Endothelial cell of umbilical vein (primary cell): ENCODE data around the gene LCN15. TPM values are rescaled to one million over a fixed set of nuclear protein-coding genes. Genes with fewer than 3 reads are reported as not detected.
A peak's percentile ranks its signal among the peaks of the same experiment; 100 is the strongest.

Source experiments
- BruUV-seq: library from RNA; stranded (reverse); fragments of 400-500 nt; replicated peaks from 2 replicates; lab custom pipeline; 2021; lab: Mats Ljungman, UMichigan
- CTCF ChIA-PET: fragments of 300-600, 350-600 bp; sonication (Branson Sonifier 250); formaldehyde crosslinking; loops from one replicate; lab custom pipeline; 2021; ENCODE audit warnings: antibody characterized with exemption, inconsistent platforms; lab: Charles Lee
- POLR2A ChIA-PET: fragments of 300-600, 350-600 bp; sonication (Branson Sonifier 250); formaldehyde crosslinking; loops from one replicate; lab custom pipeline; 2021; ENCODE audit warnings: antibody characterized with exemption, inconsistent platforms; lab: Charles Lee
- DNase-seq: peaks from one replicate; pipeline ENCODE4 v3.0.0-alpha.2; 2011; ENCODE audit warnings: low read depth, low spot score
- FAIRE-seq: peaks from 2 replicates; lab custom pipeline; 2011; peaks lifted over from hg19 to GRCh38; lab: Jason Lieb, UNC
- H2AFZ ChIP-seq: 2 replicates; pipeline ENCODE4 v1.6.0; 2012; ENCODE audit warnings: low read depth, low read length, control low read depth, inconsistent platforms
- H3K27ac ChIP-seq: 2 replicates; pipeline ENCODE4 v1.5.1; 2011; ENCODE audit warnings: low read depth, mild to moderate bottlenecking, control low read depth, low read length, moderate library complexity; ENCODE audit not compliant: insufficient read depth
- H3K27me3 ChIP-seq, 2 experiments: 2 replicates each; pipeline versions ENCODE4 v1.6.0 to v1.6.1; 2011; ENCODE audit warnings: low read length in 2 of 2, mixed read lengths in 1 of 2; ENCODE audit not compliant: control insufficient read depth in 2 of 2, insufficient read depth in 2 of 2
- H3K36me3 ChIP-seq, 2 experiments: 2 replicates in 1 of 2; 3 replicates in 1 of 2; pipeline ENCODE4 v1.5.1; 2011; ENCODE audit warnings: low read length in 2 of 2, mild to moderate bottlenecking in 1 of 2, moderate library complexity in 1 of 2; ENCODE audit not compliant: control insufficient read depth in 2 of 2, insufficient read depth in 2 of 2; ENCODE audit errors: extremely low read depth in 1 of 2
- H3K4me1 ChIP-seq: 3 replicates; pipeline ENCODE4 v1.5.1; 2011; ENCODE audit warnings: mild to moderate bottlenecking, low read length; ENCODE audit not compliant: control insufficient read depth, insufficient read depth; ENCODE audit errors: extremely low read depth
- H3K4me2 ChIP-seq: 2 replicates; pipeline ENCODE4 v1.6.1; 2011; ENCODE audit warnings: low read length, control low read depth, mixed read lengths; ENCODE audit not compliant: insufficient read depth
- H3K4me3 ChIP-seq, 3 experiments: fragments of 200-600 bp in 1 of 3; sonication (generic), shearing (Covaris generic) in 1 of 3; replicated peaks in 1 of 3; 2 replicates each; pipeline ENCODE4 v1.5.1; 2011 to 2016; ENCODE audit warnings: control low read depth in 3 of 3, low read length in 3 of 3, mild to moderate bottlenecking in 2 of 3, inconsistent platforms in 1 of 3, low read depth in 1 of 3, moderate library complexity in 1 of 3; ENCODE audit not compliant: insufficient read depth in 1 of 3
- H3K79me2 ChIP-seq: 2 replicates; pipeline ENCODE4 v1.6.0; 2012; ENCODE audit warnings: low read length, inconsistent platforms; ENCODE audit not compliant: control insufficient read depth, insufficient read depth
- H3K9ac ChIP-seq: replicated peaks from 2 replicates; pipeline ENCODE3; 2011; ENCODE audit warnings: low read length, control low read depth; ENCODE audit not compliant: insufficient read depth; ENCODE audit errors: extremely low read depth
- H3K9me1 ChIP-seq: replicated peaks from 3 replicates; pipeline ENCODE4 v1.6.0; 2011; ENCODE audit warnings: mild to moderate bottlenecking, low read length; ENCODE audit not compliant: control insufficient read depth, insufficient read depth; ENCODE audit errors: extremely low read depth
- H3K9me3 ChIP-seq: replicated peaks from 2 replicates; pipeline ENCODE4 v1.5.1; 2012; ENCODE audit warnings: low read length, inconsistent platforms; ENCODE audit not compliant: control insufficient read depth, insufficient read depth
- H4K20me1 ChIP-seq: replicated peaks from 2 replicates; pipeline ENCODE3; 2011; ENCODE audit warnings: mild to moderate bottlenecking, low read length; ENCODE audit not compliant: control insufficient read depth, insufficient read depth; ENCODE audit errors: extremely low read depth
- dilution Hi-C: fragments of 300-500 bp; cut with MboI; formaldehyde crosslinking; loops from one replicate; pipeline ENCODE4 v1.15.0; 2019; ENCODE audit warnings: low sequenced_read_pairs; ENCODE audit not compliant: extremely low pct_ligation_motif_present
- intact Hi-C: fragments of 100-400 bp; cut with micrococcal nuclease; formaldehyde crosslinking; loops from one replicate; pipeline ENCODE4 v1.10.0; 2022
- polyA plus RNA-seq, 4 experiments: library from polyadenylated mRNA; depleted of rRNA in 3 of 4; stranded (reverse) in 3 of 4; unstranded in 1 of 4; fragments of >200 nt; gene quantifications; 2 replicates each; pipeline versions ENCODE4 v1.2.1 to v1.2.3, GENCODE V29; 2011 to 2012; ENCODE audit warnings: missing spikeins in 1 of 4
- total RNA-seq: library from RNA; stranded (reverse); gene quantifications from 2 replicates; pipeline ENCODE4 v1.2.3, GENCODE V29; 2021
- TF ChIP-seq, protein P1 (sequence below), 2 donors: IDR thresholded peaks; 1 replicate in 1 of 2; 2 replicates in 1 of 2; pipeline ENCODE4 v1.5.1; 2011; ENCODE audit warnings: low read length in 2 of 2, mild to moderate bottlenecking in 2 of 2, moderate library complexity in 2 of 2, control low read depth in 1 of 2, inconsistent platforms in 1 of 2, low read depth in 1 of 2; ENCODE audit not compliant: insufficient read depth in 1 of 2; ENCODE audit errors: extremely low read depth in 1 of 2

Gene LCN15
- total and polyA plus RNA-seq, 2 donors (not counting 3 experiments of a cell fraction or from before 2014, with no cell fraction given): not detected

DNA sequence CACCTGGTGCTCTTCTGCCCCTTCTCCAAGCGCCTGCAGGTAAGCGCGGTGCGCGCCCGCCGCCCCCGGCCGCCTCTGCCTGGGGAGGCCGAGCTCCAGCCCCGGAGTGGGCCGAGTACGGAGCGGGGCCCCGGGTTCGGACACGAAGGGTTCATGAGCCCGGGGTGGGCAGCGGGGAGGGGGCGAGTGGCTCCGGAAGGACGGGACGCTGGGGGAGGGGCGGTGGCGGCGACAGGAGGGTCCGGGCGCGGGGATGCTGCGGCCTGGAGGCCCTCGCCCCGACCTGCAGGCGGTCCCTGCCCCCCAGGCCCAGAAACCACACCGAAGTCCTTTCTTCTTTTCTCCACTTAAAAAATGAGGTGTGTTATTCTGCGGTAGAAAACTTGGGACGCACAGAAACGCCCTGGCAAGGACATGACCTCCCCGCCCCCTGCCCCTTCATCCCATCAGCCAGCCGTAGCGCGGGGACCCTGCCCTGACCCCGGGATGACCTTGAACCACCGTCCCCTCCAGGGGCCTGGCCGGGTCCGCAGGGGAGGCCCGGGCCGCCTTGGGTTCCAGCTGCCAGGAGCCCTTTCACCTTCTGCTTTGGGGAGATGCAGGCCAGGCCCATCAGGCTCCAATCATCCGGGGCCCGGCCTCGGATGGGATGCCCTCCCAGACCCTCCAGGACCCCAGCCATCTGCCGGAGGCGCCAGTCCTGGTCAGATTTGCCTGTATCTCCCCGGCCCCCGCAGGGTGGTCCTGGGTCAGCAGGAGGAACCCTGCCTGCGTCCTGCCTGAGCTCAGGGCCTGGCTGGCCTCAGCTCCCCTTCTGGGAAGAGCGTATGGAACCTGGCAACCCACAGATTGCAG, 51.4 kb downstream of the LCN15 start:
- CTCF ChIA-PET: interaction anchor here (1.5 to 2.1 kb wide), 4 partner anchors 14 to 69 kb away, joined by 4 to 16 read pairs (median 5); no protein-coding TSS in a partner anchor
- TF ChIP-seq, protein P1, sequence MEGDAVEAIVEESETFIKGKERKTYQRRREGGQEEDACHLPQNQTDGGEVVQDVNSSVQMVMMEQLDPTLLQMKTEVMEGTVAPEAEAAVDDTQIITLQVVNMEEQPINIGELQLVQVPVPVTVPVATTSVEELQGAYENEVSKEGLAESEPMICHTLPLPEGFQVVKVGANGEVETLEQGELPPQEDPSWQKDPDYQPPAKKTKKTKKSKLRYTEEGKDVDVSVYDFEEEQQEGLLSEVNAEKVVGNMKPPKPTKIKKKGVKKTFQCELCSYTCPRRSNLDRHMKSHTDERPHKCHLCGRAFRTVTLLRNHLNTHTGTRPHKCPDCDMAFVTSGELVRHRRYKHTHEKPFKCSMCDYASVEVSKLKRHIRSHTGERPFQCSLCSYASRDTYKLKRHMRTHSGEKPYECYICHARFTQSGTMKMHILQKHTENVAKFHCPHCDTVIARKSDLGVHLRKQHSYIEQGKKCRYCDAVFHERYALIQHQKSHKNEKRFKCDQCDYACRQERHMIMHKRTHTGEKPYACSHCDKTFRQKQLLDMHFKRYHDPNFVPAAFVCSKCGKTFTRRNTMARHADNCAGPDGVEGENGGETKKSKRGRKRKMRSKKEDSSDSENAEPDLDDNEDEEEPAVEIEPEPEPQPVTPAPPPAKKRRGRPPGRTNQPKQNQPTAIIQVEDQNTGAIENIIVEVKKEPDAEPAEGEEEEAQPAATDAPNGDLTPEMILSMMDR (IDR thresholded peaks at IDR 0.05; ENCODE audit: extremely low read depth in 1 of 2, insufficient read depth in 1 of 2, low read depth in 1 of 2, low read length in 2 of 2): no peak
- H3K4me2 ChIP-seq: peak overlapping the region; percentile 78
- dilution Hi-C loops: no loop called here
- no peaks in the 10 kb centered on the region for H3K27me3 ChIP-seq
- peaks cover 38% of the 10 kb centered on the region for H3K79me2 ChIP-seq
- BruUV-seq: TSS peak; percentile 28
- H2AFZ ChIP-seq: no peak overlapping the region
- H3K36me3 ChIP-seq: peaks cover 0 to 6% of the 10 kb centered on the region in 2 experiments
- peak overlapping the region; percentile 80 for H3K9ac ChIP-seq
- peak; percentile 37 for FAIRE-seq
- peak overlapping the region; percentile 68 to 81 (median 75) for H3K4me3 ChIP-seq
- H3K9me3 ChIP-seq: no peaks in the 10 kb centered on the region
- peaks cover 27% of the 10 kb centered on the region for H3K4me1 ChIP-seq
- POLR2A ChIA-PET: interaction anchor here (1.1 to 3.8 kb wide), 6 partner anchors 9 to 39 kb away, joined by 3 to 32 read pairs (median 8); partner anchors contain the start of gene AGPAT2
- no peak for DNase-seq
- H4K20me1 ChIP-seq: no peaks in the 10 kb centered on the region
- no peaks in the 10 kb centered on the region for H3K9me1 ChIP-seq
- intact Hi-C loops: loop anchor here (1.0 to 5.0 kb wide), 6 partner anchors 8 to 350 kb away; partner anchors contain the start of genes AGPAT2, DNLZ and SEC16A
- H3K27ac ChIP-seq: peak overlapping the region; percentile 96
